Thoracic aorta (tissue), 2 donors: Measurements from ENCODE around the gene MICALL1. TPM values are rescaled to one million over a fixed set of nuclear protein-coding genes. Genes with fewer than 3 reads are reported as not detected.

Experiments
- ATAC-seq: fragments of 150-250 bp; one replicate; pipeline ENCODE4 v1.8.0; 2017; ENCODE audit warnings: low read depth; ENCODE audit not compliant: insufficient number of reproducible peaks, low FRiP score
- DNase-seq: peaks from one replicate; pipeline ENCODE4 v3.0.0-alpha.2; 2020; ENCODE audit warnings: low spot score
- H3K27ac ChIP-seq, 2 donors: fragments of 200-600 bp; sonication (generic); 1 replicate in 1 of 2; 2 replicates in 1 of 2; pipeline ENCODE4 v1.5.1; 2016; ENCODE audit warnings: mild to moderate bottlenecking in 2 of 2, moderate library complexity in 2 of 2
- H3K27me3 ChIP-seq: fragments of 200-600 bp; sonication (generic); replicated peaks from 2 replicates; pipeline ENCODE4 v1.6.0; 2016; ENCODE audit warnings: mild to moderate bottlenecking; ENCODE audit not compliant: insufficient read depth
- H3K36me3 ChIP-seq: fragments of 200-600 bp; sonication (generic); one replicate; pipeline ENCODE4 v1.5.1; 2016
- H3K4me1 ChIP-seq, 2 donors: fragments of 200-600 bp; sonication (generic); 1 replicate in 1 of 2; 2 replicates in 1 of 2; pipeline versions ENCODE4 v1.5.1 to v1.6.0; 2016; ENCODE audit warnings: low read depth in 2 of 2, mild to moderate bottlenecking in 1 of 2; ENCODE audit not compliant: control insufficient read depth in 1 of 2
- H3K4me3 ChIP-seq: fragments of 200-600 bp; sonication (generic); 2 replicates; pipeline ENCODE4 v1.5.1; 2016; ENCODE audit warnings: mild to moderate bottlenecking
- H3K9me3 ChIP-seq: fragments of 200-600 bp; sonication (generic); 2 replicates; pipeline ENCODE4 v1.5.1; 2016
- total RNA-seq, 2 donors: library from RNA; depleted of rRNA; stranded (reverse); fragments of >200 nt; gene quantifications; one replicate each; pipeline versions ENCODE4 v1.1.0 to v1.2.3, GENCODE V29; 2016
- TF ChIP-seq, protein P1 (sequence below): fragments of 200-600 bp; sonication (generic); IDR thresholded peaks from one replicate; pipeline ENCODE4 v1.5.1; 2019; ENCODE audit warnings: antibody characterized with exemption

MICALL1 gene
- total RNA-seq, 2 donors from 2014 or later: 16.8 to 49.3 TPM

DNA sequence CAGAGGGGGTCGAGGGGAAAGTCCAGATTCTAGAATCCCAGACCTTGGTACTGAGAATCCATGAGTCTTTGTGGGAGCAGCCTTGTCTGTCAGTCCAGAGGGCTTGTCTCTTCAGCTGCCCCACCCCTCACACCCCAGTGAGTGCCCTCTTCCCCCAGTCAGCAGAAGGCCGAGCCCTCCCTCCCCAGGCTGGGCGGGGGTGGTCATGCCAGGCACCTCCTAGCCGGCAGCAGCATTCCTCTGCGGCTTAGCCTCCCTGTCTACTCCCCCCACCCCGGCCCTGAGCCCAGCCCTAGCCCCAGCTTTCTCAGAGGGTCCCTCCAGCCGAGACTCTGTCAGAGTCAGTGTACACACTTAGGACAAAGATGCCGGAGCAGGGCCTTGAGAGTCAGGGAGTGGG lies 73.7 kb downstream of the MICALL1 start:
- H3K27me3 ChIP-seq: no peaks in the 10 kb centered on the region
- no peak overlapping the region for H3K27ac ChIP-seq
- no peaks in the 10 kb centered on the region for H3K36me3 ChIP-seq
- TF ChIP-seq, protein P1, sequence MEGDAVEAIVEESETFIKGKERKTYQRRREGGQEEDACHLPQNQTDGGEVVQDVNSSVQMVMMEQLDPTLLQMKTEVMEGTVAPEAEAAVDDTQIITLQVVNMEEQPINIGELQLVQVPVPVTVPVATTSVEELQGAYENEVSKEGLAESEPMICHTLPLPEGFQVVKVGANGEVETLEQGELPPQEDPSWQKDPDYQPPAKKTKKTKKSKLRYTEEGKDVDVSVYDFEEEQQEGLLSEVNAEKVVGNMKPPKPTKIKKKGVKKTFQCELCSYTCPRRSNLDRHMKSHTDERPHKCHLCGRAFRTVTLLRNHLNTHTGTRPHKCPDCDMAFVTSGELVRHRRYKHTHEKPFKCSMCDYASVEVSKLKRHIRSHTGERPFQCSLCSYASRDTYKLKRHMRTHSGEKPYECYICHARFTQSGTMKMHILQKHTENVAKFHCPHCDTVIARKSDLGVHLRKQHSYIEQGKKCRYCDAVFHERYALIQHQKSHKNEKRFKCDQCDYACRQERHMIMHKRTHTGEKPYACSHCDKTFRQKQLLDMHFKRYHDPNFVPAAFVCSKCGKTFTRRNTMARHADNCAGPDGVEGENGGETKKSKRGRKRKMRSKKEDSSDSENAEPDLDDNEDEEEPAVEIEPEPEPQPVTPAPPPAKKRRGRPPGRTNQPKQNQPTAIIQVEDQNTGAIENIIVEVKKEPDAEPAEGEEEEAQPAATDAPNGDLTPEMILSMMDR: no peak
- no peaks in the 10 kb centered on the region for H3K9me3 ChIP-seq
- DNase-seq (no peak), ATAC-seq (no peak)
- no peak overlapping the region for H3K4me3 ChIP-seq
- H3K4me1 ChIP-seq: no peaks in the 10 kb centered on the region

DNA sequence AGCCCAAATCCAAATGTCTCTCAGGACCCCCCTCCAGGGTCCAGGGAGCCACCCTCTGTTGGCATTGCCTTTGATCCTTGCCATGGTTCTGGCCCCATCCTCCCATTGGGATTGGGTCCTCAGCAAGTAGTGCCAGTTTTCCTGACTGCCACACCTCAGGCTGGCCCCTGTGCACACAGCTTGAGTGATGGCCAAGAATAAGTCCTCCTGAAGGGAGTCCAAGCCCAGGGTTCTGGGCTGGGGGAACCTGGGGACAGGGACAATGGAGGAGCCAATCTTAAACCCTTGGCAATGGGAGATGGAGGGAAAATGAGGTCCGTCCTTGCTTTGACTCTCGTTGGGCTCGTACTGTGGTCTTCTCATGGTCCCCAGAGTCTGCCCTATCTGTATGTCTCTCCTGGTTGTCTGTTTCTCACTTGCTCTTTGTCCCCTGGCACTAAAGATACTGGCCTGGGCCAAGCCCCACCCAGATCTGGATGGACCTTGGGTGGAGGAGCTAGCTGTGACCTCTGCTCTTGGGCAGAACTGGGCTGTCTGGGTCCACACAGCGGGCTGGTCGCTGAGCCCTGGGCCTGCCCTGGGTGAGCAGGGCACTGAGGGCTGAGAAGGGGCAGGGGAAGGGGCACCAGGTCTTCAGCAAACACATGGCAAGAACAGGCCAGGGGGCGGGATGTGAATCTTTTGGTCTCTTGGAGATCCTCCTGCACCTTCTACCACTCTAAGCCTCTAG lies 75.3 kb downstream of the MICALL1 start:
- DNase-seq (no peak), ATAC-seq (no peak)
- H3K36me3 ChIP-seq: no peaks in the 10 kb centered on the region
- no peaks in the 10 kb centered on the region for H3K27me3 ChIP-seq
- H3K27ac ChIP-seq: no peak overlapping the region
- TF ChIP-seq, protein P1: no peak
- no peaks in the 10 kb centered on the region for H3K9me3 ChIP-seq
- H3K4me3 ChIP-seq: no peak overlapping the region
- H3K4me1 ChIP-seq: no peaks in the 10 kb centered on the region

DNA sequence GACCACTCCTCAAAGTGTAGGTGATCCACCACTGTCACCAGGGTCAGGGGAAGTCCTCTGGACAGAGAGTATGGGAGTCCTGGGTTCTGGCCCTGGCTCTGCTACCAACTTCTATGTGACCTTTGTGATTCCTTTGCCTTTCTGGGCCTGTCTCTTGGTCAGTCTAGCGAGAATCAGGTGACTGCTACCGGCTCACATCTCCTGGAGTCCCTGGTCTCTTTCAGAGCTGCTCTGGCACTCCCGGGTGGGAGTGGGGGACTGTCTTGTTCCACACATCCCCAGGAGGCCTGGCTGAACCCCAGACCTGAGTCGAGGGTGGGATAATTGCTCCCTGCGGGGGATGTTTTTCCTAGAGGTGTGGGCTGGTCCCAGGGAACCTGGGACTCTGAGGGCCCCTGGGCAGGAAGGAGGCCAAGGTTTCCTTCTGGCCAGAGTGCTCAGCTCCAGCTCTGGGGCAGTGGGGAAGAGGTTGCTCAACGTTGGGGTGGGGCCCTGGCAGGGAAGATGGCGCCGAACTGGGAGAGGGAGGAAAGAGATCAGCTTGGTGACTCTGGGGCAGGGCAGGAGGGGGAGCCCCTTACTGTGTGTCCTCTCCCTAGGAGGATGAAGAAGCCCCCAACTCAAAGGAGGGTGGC lies 76.2 kb downstream of the MICALL1 start:
- TF ChIP-seq, protein P1: no peak
- no peaks in the 10 kb centered on the region for H3K4me1 ChIP-seq
- DNase-seq (no peak), ATAC-seq (no peak)
- no peaks in the 10 kb centered on the region for H3K36me3 ChIP-seq
- no peak overlapping the region for H3K27ac ChIP-seq
- H3K27me3 ChIP-seq: no peaks in the 10 kb centered on the region
- H3K4me3 ChIP-seq: no peak overlapping the region
- no peaks in the 10 kb centered on the region for H3K9me3 ChIP-seq

DNA sequence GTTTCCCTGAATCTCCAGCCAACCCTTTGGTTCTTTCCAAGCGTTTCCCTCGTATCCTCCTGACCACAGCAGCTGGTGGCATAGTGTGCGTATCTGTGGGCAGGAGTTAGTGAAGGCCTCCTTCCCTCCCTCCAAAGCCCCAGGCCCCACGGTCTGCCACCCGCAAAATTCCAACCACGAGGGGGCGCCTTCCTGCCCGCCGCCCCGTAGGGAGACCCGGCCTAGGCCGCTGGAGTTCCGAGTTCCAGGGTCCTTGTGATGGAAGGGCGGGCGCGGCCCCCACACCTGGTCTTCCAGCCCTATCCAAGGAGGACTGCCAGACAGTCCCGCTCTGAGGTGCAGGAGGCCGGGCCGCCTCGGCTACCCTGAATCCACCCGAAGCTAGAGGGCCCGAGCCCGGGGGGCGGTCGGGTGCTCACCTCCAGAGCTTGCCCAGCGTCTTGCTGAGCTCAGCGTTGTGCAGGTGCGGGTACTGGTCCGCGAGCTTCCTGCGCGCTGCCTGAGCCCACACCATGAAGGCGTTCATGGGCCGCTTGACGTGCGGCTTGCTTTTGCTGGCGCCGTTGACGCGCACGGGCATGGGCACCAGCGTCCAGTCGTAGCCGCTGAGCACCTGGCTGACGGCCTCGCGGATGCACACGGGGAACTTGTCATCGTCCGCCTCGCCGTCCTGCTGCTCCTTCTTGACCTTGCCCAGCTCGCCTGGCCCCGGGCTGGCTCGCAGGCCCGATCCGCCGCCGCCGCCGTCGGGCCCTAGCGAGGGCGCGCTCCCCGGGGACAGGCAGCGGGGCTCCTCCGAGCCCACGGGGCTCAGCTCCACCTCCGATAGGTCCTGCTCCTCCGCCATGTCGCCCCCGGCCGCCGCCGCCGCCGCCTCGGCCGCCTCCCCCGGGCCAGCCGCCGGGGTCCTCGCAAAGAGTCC lies 77.1 kb downstream of the MICALL1 start:
- no peak for ATAC-seq

More for the DNA sequence above, 77.1 kb downstream of the MICALL1 start:
- Histone ChIP-seq H3K9me3 (no peaks in the 10 kb centered on the region), H3K4me1 (no peaks in the 10 kb centered on the region), H3K36me3 (no peaks in the 10 kb centered on the region), H3K27me3 (no peaks in the 10 kb centered on the region), H3K4me3 (no peak overlapping the region), H3K27ac (no peak overlapping the region)
- TF ChIP-seq, protein P1: no peak
- DNase-seq: no peak
